ENCODE measurements around the gene MFAP2.

DNA sequence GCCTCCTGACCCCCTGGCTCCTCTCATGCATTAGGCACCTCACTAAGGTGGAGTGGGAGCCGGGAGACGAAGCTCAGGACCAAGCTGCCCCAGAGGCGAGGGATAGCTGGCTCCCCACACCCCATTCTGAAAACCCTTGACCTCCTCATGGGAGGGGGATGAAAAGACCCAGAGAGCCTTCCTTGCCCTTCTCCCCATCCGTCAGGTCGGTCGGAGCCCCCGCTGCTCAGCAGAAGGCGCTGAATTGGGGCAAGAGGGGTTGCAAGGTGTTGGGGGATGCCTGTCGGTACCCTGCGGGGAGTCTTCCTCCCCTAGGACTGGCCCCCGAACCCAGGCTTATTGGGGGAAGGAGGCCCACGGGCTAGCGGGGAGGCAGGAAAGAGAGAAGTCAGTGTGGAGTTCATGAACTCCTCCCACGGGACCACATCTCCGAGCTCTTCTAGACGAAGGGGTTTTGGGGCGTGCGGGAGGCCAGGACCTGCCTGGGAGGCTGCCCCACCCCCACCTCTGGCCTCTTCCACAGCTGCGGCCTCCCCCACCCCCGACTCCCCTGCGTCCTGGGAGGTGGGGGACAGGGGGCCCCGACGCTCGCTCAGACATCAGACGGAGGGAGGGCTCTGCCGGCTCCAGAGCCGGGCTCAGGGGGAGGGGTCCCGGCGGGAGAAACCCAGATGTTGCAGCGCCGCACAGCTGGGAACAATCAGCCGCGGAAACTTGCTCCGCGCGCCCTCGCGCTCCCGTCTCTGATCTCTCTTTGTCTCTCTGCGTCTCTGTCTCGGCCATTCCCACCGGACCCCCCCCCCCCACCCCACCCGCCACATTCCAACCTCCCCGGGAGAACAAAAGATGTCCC is 719 bp downstream of the MFAP2 start:
- TF ChIP-seq MYC (IDR thresholded peaks at IDR 0.05; ENCODE audit: low read depth, low read length) (no peak), CTCF (IDR thresholded peaks at IDR 0.05; ENCODE audit: low read depth, low read length) (no peak)

Measured in NB4 (cell line).